Measurements from ENCODE around the gene BPIFA1.

GRCh38 chr20:33275215-33275614 lies 39.4 kb downstream of the BPIFA1 start:
- TF ChIP-seq CTCF (IDR thresholded peaks at IDR 0.05; ENCODE audit: insufficient read depth, low read length, poor library complexity, severe bottlenecking): no peak
- TF ChIP-seq EZH2phosphoT487 (conservative IDR thresholded peaks at IDR 0.05; ENCODE audit: low read length): no peak

Data from SU-DHL-6 (cell line).